Measurements from ENCODE around the gene MYO18A. TPM values are rescaled to one million over a fixed set of nuclear protein-coding genes. Genes with fewer than 3 reads are reported as not detected.

Gene MYO18A
- total RNA-seq, 1 donor from 2014 or later: 109 TPM

DNA sequence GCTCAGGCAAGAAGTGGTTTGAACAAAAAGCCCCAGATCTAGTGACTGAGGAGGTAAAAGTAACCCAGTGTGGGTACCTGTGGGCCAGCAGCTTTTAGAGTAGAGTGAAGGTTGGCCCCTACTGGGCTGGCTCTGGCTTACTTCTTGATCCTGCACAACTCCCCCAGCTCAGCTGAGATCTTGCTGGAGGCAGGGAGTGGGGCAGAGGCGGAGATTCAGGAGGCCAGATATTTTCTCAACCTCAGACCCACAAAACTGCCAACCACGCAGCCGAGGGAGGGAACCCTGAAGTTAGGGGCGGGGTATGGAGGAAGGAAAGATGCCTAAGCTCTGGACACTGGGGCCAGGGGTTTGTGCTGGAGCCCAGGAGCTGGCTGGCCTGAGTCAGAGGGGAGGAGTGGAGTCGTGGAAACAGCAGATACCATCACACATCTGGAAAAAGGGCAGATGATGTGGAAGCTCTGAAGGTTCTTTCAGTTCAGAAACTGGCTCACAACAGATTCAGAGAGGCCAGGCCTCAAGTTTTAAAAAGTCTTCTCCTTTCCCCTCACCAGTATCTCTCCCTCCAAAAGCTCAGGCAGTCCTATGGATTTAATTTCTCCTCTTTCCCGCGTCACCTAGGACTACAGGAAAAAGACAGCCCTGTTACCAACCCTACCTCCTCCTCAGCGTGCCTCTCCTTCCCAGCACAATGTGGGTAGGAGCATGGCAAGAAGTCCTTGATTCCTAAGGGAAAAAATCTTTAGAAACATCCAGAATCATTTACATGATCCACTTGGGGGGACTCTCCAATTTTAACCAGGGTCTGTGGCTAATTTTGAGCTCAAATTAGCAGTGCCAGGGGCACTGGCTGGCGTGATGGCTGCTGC, 48.1 kb downstream of the MYO18A start:
- DNase-seq (ENCODE audit: low spot score): no peak
- ATAC-seq: no peak

DNA sequence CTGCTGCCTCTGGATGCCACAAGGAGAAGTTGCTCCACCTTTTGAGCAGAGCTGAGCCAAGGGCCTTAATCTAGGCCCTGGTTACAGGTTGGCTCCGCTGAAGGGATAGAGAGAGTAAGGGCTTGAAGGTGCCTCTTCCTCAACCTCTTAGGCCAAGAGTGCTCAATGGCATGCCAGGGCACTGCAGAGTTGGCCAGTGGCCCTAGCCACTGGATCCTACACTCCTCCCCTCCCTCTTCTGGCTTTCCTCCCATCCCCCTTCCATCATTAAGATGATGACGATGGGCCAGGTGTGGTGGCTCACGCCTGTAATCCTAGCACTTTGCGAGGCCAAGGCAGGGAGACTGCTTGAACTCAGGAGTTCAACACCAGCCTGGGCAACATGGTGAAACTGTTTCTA, 50.5 kb downstream of the MYO18A start:
- DNase-seq (ENCODE audit: low spot score): no peak
- ATAC-seq: no peak

DNA sequence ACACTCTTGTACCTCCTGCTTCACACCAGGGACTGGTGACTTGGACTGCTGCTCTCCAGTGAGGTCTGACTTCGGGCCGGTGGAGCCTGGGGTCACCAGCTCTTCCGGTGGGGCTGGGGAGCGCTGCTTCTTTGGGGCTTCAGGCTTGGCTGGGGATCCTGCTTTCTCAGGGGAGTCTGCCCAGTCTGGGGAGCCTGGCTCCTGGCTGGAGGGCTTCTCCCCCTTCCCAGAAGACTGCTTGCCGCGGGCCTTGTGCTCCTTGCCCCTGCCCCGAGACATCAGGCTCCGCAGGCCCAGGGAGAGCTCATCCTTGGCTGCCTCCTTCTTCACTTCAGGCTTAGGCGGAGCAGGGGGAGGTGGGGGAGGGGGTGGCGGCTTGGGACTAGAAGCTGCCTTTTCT, 52.4 kb downstream of the MYO18A start:
- ATAC-seq (no peak), DNase-seq (ENCODE audit: low spot score) (no peak)

DNA sequence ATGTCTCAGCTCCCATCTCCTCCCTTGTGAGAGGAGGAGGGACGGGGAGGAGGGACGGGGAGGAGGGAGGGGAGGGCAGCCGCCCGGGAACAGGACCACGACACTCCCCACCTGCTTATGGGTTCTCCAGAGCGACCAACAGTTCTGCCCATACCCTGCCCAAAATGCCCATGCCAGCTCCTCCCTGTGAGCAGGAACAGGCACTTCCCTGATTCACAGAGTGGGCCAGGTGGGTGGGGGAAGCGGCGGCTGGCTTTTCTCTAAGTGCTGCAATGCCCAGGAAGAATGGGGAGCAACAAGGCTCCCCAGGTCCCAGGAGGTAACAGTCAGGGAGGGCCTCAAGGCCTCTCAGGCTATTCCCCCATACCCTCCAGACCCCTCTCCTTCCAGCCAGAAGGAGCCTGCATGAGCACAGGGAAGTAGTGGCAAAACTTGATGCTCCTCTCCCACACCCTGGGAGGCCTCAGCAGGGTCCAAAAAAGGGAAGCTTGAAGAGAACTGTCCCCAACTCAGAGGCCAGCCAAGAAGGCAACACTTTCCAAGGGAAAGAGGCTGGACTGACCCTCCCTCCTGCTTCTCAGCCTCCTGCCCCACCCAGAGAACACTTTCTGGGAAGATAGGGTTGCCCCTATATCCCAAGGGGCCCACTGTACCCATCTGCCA, 53.8 kb downstream of the MYO18A start:
- DNase-seq (ENCODE audit: low spot score) (no peak), ATAC-seq (no peak)

DNA sequence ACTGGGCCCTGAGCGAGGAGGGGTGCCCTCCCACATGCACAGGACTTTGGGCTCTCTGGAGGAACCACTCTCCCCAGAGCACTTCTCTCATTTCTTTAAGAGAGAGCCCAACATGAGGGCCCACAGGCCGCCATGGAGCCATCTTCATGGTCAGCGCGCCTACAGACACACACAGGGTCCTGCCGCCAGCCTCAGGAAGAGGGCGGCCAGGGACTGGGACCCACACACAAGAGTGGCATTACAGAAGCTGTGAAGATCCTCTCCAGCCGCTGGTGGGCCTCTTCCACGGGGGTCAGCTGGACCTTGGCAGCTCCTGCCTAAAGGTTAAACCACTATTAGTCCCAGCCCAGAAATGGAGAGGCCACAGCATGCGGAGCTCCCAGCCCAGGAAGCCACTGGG, 54.5 kb downstream of the MYO18A start:
- DNase-seq (ENCODE audit: low spot score) (no peak), ATAC-seq (no peak)

DNA sequence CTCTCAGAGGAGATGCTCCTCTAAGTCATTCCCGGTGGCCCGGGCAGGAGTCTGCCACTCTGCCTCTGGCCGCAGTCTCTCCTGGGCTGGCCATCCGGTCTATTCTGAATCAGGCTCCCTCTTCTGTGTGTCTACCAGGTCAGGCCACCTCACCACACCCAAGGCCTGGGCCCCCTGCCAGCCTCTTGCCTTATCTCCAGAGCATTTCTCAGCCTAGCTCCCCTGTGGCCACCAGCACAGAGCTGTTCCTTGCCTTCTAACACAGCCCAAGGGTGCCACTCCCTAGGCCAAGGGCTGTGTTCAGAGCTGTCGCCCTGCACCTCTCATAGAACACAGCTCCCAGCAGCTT, 55.3 kb downstream of the MYO18A start:
- ATAC-seq (peak; percentile 19), DNase-seq (ENCODE audit: low spot score) (no peak)

DNA sequence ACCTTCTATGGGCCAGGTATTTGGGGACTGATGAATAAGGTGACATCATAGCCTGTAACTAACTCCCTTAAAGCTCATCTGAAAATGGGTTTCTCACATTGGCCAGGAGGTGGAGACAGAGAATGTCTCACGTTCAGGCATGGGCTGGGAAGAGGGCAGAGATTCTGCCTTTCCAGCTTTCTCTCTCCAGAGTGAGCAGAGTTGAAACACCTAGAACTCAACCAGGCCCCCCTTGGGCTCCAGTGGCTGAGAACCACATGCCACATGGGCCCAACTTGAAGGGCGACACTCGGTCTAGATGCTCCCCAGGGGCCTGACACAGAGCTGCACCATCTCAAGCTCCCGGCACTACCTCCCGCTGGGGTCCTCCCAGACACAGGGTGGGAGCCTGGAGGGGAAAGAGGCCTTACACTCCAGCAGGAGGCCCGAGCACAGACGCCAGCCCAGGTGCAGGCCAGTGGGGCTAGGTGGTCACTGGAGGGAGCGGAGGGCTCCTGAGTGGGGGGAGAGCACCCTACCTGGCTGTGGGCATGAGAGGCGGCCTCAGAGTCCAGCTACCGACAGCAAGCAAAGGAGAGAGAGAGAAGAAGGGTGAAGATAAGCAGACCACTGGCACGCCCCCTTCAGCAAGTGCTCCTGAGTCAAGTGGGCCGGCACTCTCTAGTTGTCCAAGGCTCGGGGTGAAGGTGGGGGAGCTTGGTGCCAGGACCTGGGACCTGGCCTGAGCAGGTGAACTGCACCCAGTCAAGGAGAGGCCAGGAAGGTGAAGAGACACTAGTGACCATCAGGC, 55.9 kb downstream of the MYO18A start:
- DNase-seq (ENCODE audit: low spot score): no peak

DNA sequence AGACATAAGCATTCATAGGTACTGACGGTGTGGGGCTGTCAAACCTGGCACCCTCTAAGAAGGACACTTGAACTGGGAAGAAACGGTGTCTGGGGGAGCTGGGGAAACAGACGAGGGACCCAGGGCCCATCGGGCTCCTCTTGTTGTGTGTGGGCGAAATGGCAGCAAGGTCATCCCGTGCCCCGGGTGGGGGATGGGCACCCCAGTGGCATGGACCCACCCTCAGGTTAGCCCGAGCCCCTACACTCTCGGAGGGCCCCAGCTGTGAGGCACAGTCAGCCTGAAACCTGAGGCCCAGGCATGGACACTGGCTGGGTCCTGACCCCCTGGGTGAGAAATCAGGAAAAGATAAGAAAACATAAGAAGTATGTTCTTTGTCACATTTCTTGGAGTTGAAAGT, 57.1 kb downstream of the MYO18A start:
- DNase-seq (ENCODE audit: low spot score): no peak

More for the DNA sequence above, 55.9 kb downstream of the MYO18A start:
- peak; percentile 66 for ATAC-seq

DNA sequence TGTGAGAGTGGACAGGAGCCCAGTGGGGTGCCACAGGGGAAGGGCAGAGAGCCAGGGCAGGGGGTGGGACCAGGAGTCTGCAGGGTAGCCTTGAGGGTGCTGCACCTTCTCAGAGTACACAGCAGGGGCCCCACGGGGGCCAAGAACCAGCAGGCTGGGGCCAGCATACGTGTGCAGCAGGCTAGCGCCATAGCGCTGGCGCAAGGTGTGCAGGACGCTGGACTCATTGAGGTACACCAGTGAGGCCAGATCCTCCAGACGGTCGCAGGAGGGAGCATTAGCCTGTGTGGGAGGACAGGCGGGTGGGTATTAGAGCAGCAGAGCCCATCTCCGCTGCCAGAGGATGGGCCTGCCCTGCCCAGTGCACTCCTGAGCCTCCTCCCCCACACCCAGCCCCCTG, 58.8 kb downstream of the MYO18A start:
- no peak for ATAC-seq
- DNase-seq (ENCODE audit: low spot score): no peak

More for the DNA sequence above, 57.1 kb downstream of the MYO18A start:
- no peak for ATAC-seq

DNA sequence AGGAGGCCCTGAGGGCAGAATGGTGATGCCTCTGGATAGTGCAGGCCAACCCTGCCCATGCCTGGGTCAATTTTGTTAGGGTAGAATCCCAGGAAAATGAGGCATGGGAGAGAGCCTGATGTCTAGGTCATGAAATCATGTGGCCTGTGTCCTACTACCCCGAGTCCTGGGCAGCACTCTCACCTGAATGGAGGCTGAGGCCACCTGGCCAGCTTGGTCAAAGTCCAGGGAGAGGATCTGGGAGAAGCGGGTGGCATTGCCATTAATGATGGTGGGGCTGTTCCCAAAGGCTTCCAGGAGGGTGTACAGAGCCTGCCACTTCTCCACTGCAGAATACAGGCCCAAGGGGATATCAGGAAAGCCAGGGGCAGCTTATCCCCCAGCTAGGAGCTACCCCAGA, 59.8 kb downstream of the MYO18A start:
- peak; percentile 58 for ATAC-seq
- DNase-seq (ENCODE audit: low spot score): peak; percentile 72

DNA sequence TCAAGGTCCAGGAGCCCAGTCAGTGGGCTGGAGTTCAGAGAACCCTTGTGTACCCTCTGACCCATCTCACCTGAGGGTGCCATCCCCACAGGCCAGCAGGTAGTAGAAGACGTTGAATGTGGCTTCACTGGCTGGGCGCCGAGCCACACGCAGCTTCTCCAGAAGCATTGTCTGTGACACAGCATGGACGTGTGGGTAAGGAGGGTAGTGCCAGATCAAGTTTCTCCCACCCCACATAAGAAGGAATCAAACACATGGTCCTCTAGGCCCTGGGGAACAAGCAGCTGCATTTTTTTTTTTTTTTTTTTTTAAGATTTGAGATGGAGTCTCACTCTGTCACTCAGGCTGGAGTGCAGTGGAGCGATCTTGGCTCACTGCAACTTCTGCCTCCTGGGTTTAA, 60.9 kb downstream of the MYO18A start:
- ATAC-seq (no peak), DNase-seq (ENCODE audit: low spot score) (no peak)

DNA sequence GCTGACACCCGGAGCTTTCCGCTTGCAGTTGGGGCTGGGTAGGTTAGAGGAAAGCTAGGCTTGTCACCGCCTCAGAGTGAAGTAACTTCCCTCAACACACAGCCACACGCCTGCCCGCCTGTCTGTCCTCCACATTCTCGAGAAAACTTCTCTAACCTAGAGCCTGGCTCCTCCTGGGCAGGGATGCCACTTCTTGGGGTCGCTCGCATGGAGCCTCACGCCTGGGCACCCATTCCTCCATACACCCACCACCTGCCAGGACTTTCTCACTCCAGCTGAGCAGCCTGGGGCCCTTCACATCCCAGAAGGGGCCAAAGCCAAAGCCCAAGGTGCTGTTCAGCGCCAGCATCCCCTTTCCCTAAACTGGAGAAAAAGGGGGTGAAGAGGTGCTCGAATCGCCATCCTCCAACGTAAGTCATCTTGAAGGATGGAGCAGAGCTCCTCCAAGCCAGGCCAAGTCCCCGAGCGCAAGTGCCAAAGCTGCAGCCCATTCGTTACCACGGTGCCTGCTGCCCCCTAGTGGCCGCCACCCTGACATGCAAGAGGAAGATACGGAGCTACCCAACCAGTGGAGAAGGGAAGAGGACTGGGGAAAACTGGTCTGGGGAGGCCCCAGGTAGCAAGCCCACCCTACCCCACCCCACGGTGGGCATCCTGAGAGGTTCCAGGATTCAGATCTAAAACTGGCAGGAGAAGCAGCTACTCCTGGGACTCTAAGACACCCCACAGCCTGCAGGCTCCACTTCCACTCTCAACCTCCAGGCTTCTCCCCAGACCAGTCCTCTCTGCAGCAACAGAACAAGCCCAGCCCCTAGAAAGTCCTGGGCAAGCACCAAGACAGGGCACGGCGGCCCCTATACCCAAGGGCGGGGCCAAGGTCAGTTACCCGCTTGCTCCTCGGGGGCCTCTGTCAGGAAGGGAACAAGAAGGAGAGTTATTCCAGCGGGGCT, 63.1 kb downstream of the MYO18A start:
- DNase-seq (ENCODE audit: low spot score) (peak; percentile 75), ATAC-seq (peak; percentile 61)

DNA sequence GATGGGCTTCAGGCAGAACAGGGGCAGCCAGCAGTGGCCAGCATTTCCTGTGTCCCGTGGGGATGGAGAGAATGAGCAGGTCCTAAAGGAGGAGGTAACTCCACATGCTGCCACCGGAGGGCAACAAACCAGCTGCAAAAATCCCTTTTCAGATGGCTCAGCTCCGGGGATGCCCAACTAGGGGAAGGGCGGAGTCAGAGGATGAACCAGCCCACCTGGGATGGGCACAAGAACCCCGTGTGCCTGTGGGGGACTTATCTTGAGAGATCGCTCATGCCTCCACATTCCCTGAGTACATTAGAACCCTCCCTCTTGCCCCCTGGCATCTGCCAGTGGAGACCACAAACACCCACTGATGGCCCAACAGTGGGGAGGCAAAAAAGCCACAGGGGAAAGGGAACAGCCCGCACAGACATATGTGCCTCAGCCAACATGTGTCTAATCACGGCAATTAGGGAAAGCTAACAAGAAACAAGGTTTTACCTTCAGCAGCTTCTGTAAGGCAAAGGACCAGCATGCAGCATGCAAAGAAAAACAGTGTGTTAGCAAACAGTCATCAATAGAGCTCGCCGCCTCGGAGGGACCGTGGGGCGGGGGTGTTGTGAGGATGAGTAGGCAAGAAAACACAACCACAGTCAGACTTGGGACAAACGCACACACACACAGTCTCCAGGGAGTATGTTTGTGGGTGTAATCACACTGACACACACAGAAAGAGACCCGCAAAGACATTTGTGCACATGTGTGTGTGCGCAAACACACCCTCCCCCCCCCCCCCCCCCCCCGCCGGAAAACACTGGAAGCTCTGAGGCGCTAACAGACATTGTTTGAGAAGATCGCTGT, 64.0 kb downstream of the MYO18A start:
- ATAC-seq (no peak), DNase-seq (ENCODE audit: low spot score) (no peak)

DNA sequence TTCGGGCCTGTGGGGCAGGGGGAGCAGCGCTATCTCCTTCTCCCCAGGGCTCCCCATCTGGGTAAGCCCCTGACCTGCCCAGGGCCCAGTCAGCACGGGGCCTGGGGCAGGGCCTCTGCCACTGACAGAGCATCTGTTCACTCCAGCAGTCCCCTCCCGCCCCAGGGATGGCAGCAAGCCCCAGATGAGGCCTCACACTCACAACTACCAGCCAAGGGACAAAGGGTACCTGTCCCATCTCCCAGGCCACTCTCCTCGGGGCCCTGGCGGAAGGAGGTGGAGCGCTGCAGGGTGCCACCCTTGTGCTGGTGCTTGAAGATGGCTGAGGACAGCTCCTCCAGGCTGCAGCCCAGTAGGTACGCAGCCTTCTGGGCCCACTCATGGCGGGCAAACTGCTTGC, 64.8 kb downstream of the MYO18A start:
- DNase-seq (ENCODE audit: low spot score): no peak
- no peak for ATAC-seq

DNA sequence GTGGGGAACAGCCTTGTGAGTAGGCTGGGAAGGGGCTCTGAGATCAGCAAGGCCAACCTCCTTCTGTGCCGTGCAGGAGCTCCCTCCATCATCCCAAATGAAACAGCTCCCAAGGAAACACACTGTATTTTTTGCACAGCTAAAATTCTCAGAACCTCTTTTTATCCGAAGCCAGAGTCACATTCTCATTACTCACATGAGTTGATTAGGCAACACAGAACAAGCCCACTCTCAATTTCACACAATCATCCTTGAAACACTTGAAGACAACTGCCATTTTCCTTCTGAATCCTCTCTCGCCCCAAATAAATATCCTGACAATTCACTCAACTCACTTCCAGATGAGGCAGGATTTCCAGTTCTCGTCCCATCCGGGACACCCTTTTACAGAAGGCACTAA, 66.1 kb downstream of the MYO18A start:
- no peak for DNase-seq (ENCODE audit: low spot score)
- ATAC-seq: no peak

DNA sequence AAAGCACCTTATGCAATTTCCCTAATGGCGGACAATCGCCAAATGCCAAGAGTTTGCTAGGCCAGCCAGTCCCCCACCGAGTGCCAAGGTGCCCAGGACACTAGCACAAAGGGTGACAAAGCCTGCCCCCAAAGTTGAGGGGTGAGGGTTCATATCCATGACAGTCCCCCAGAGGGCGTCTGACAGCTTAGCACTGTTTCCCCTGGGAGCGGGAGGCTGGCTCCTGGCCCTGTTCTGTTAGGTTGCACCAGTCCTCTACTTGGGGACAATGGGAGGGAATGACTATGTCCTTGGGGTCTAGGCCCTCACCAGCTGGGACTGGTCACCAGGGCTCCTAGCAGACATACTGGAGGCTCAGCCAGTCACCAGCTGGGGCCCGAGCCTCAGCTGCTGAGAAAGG, 66.9 kb downstream of the MYO18A start:
- DNase-seq (ENCODE audit: low spot score): no peak

DNA sequence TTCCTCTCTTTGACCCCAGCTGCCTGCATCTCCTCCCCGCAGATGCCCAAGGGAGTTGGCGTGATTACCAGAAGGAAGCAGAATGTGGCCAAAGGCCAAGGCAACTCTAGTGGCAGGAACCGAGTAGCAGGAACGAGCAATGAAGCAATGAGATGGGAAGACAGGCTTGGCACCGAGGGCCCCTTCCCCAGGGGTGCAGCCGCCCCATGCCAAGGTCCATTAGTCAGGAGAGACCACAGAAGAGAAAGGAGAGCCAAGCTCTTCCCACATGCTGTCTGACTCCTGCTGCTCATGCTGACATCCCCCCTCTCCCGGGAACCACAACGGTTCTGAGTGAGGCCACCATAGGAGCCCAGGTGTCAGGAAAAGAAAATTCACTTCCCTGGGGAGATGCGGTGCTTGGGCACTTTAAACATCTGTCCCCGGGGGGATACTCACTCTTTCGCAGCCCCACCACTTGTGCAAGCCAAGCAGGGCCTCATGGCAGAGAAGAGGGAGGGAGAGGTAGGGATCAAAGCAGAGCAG, 67.4 kb downstream of the MYO18A start:
- no peak for DNase-seq (ENCODE audit: low spot score)

More for the DNA sequence above, 66.9 kb downstream of the MYO18A start:
- ATAC-seq: no peak

DNA sequence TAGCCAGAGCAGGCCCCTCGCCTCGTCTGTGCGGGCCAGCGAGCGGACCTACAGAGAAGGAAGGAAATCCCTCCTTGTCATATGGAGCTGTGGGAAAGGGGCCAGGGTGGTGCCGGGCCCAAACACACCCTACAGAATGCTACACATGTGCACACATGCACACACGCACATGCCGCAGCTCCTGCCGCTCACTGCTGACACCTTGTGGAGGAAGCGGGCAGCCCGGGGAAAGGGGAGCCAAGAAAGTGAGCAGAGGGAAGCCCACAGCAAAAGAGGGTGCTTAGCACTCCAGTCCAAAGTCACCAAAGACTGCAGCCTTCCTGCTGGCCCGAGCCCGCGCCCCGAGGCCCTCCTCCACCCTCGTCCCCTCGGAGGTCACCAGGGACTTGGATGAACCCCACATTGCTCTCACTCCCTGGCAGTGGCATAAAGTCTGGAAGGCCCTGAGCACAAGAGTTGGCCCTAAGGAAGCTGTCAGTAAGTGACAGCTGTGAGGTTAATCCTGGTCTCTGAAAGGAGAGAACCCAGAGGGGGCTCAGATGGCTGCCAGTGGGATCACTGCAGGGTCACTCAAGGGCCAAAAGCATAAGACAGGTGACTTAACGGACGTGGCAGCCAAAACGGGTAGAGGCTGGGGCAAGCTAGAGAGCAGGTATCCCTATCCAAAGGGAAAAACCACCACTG, 68.2 kb downstream of the MYO18A start:
- DNase-seq (ENCODE audit: low spot score) (peak; percentile 74), ATAC-seq (peak; percentile 58)

More for the DNA sequence above, 67.4 kb downstream of the MYO18A start:
- ATAC-seq: no peak

DNA sequence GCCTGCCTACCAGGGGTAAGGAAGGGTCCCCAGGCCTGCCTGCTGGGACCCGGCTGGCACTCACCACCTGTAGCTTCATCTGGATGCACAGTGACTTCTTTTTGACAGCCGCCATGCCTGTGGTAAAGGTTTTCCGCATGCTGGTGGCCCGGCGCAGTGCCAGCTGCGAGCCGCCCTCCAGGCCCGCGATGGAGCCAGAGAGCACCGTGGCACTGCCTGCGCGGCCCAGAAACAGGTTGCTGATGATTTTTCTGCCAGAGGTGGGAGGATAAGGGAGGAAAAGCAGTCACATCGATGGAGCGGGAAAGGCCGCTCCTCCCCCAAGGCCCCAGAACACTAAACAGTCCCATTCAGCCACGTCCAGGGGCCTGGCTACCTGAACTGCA, 69.8 kb downstream of the MYO18A start:
- peak; percentile 12 for ATAC-seq

More for the DNA sequence above, 69.8 kb downstream of the MYO18A start:
- no peak for DNase-seq (ENCODE audit: low spot score)
